GM18868 (cell line): ENCODE data around the gene PPP1R14B.

Source experiments
- ATAC-seq: cut with Tn5 transposase; IDR thresholded peaks from one replicate; pipeline ENCODE4 v1.9.1; 2021; ENCODE audit warnings: mild to moderate bottlenecking, moderate library complexity; ENCODE audit not compliant: unreplicated experiment

Gene PPP1R14B

DNA sequence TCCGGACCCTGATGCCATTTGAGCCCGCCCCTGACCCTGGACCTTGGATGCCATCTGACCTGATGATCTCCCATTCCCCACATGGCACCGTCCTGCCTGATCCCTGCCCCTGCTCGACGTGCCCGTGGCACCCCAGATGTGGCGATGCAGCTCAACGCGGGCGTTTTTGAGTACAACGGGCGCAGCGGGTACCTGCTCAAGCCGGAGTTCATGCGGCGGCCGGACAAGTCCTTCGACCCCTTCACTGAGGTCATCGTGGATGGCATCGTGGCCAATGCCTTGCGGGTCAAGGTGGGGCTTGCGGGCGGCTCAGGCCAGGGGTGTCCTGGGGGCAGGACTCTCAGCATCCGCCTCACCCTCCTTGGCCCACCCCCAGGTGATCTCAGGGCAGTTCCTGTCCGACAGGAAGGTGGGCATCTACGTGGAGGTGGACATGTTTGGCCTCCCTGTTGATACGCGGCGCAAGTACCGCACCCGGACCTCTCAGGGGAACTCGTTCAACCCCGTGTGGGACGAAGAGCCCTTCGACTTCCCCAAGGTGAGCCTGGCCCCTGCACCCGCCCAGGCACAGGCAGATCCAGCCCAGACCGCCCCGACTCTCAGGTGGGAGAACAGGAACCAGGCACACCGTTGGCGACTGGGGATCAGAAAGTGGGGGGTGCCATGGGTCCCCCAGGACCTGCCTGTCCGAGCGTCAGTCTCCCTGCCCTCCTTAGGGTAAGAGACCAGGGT, 15.7 kb upstream of the PPP1R14B start:
- ATAC-seq: no peak

- ATAC-seq: no peak
These were observed 14.9 kb upstream of the PPP1R14B start for GRCh38 chr11:64261556-64262080.

DNA sequence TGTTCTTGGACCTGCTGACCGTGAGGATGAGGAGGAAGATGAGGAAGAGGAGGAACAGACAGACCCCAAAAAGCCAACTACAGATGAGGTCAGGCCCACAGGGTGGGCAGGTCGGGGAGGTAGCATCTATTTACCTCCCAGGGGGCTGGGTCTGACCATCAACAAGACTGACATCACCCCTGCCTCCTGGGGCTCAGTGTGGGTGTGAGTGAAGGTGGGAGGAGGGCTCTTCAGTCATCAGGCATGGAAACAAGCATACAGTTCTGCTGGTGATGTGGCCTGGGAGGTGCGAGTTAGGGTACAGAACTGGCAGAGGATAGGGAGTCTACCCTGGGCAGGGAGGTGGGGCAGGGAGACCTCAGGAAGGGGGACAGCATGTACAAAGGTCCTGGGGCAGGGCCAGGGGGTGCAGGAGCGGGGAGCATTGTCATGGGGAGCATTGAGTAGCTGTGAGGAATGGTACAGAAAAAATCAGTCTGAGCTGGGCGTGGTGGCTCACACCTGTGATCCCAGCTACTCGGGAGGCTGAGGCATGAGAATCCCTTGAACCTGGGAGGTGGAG, 13.5 kb upstream of the PPP1R14B start:
- ATAC-seq: no peak

DNA sequence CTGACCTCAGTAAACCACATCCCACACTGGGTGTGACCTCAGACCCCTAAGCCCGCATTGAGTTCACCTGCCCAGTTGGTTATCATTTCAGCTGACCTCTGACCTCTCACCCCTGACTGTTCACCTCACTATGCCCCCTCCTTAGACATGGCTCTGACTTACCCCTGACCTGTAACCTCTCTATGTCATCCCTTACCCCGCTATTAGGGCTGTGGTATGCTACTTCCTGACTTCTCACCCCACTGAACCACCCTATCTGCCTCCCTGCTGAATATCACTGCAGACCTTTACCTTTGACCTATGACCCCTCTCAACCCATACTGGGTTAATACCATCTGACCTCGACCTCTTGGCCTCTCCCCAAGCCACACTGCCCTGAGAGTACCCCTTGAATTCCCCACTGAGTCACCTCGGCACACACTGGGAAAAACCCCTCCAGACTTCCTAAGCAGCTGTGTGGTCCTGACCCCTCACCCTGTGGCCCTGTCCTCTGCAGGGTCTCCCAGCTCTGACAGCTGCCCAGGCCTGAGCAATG, 12.9 kb upstream of the PPP1R14B start:
- no peak for ATAC-seq

DNA sequence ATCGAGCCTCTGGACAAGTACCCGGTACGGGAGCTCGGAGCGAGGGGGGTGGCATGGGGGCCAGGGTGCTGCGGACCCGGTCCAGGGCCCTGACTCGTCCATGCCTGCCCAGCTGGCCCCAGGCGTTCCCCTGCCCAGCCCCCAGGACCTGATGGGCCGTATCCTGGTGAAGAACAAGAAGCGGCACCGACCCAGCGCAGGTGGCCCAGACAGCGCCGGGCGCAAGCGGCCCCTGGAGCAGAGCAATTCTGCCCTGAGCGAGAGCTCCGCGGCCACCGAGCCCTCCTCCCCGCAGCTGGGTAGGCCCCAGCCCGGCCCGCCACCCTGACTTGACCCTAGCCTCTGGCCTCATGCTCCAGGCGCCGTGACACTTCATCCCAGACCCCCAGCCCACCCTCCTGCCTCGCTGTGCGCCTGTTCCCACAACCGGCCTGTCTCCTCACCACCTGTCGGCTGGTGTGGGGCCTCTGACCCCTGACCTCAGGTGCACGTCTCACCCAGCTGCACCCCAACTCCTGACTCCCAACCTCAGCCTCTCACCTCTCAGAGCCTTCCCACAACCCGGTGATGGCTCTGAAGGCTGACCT, 12.3 kb upstream of the PPP1R14B start:
- no peak for ATAC-seq

DNA sequence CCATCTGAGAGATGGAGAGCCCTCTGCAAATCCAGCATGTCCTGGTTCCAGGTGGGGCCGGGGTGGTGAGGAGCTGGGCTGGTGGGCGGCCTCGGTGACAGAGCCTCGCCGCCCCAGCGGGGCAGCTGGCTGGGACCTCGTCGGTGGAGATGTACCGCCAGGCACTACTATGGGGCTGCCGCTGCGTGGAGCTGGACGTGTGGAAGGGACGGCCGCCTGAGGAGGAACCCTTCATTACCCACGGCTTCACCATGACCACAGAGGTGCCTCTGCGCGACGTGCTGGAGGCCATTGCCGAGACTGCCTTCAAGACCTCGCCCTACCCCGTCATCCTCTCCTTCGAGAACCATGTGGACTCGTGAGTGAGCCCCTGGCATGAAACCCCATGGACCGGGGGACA, 11.6 kb upstream of the PPP1R14B start:
- ATAC-seq: no peak

GRCh38 chr11:64256300-64256699, 9.6 kb upstream of the PPP1R14B start:
- no peak for ATAC-seq

GRCh38 chr11:64255135-64256128, 8.7 kb upstream of the PPP1R14B start:
- ATAC-seq: no peak

- no peak for ATAC-seq
These were observed 7.6 kb upstream of the PPP1R14B start for GRCh38 chr11:64254326-64254725.

GRCh38 chr11:64253481-64253880, 6.7 kb upstream of the PPP1R14B start:
- no peak for ATAC-seq

DNA sequence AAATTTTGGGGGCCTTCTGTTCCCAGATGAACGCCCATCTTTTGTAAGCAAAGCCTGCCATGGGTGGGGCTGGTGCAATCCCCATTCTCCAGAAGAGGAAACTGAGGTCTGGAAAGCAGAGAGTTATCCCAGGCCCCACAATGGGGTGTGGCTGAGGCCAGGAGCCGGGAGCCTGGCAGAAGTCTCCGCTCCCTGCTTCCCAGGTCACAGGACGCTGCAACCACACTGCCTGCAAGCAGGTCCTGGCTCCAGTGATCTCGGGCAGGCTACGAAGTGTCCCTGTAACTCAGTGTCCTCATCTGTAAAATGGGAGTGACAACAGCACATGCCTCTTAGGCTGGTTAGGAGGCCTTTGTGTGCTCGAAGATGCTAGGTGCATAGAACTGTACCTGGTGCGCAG, 6.3 kb upstream of the PPP1R14B start:
- no peak for ATAC-seq

GRCh38 chr11:64252003-64252872, 5.5 kb upstream of the PPP1R14B start:
- no peak for ATAC-seq

GRCh38 chr11:64251753-64252002, 4.9 kb upstream of the PPP1R14B start:
- ATAC-seq: no peak

- peak; percentile 52 for ATAC-seq
These were observed 4.4 kb upstream of the PPP1R14B start, which contains the start of gene PLCB3 for GRCh38 chr11:64251016-64251752. Gene PLCB3, plus strand, starts transcription at chr11:64251530. Its CDS starts 120 bp downstream, at chr11:64251650.

- no peak for ATAC-seq
These were observed 3.8 kb upstream of the PPP1R14B start for GRCh38 chr11:64250415-64251015.

DNA sequence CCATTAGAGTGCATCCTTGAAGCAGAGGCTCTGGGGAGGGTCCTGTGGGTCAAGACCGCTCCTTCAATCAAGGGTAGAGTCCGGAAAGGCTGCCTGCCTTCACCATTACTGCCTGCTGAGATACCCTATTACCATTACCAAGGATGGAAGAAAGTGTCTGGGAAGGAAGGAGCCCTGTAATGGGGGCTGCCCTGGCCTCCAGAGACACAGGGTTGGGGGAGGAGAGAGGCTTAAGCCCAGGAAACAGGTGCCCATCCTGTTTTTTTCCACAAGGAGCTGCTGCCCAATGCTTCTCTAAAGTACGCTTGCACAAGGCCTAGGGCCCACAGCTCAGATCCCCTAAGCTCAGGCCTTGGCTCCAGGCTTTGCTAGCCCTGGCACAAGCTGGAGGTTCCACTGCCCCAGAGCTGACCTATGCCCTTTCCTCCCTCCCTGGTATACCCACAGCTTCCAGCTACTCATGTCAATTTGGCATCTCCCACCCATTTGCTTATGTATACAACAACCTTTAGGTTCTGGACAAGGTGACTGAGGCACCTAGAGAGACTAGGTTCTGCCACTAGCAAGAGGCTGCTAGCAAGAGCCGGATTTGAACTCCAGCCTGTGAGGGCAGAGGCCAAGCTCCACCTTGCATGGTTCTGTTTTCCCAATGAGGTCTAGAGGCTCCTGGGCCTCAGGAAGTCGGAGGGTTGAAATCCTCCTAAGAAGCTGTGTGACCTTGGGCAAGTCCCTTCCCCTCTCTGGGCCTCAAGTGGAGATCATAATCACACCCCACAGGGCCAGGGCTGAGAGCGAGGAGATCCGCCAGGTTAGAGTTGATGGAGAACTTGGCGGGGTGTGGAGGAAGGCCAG, 3.0 kb upstream of the PPP1R14B start:
- ATAC-seq: no peak

- no peak for ATAC-seq
These were observed 2.3 kb upstream of the PPP1R14B start for GRCh38 chr11:64249038-64249437.

DNA sequence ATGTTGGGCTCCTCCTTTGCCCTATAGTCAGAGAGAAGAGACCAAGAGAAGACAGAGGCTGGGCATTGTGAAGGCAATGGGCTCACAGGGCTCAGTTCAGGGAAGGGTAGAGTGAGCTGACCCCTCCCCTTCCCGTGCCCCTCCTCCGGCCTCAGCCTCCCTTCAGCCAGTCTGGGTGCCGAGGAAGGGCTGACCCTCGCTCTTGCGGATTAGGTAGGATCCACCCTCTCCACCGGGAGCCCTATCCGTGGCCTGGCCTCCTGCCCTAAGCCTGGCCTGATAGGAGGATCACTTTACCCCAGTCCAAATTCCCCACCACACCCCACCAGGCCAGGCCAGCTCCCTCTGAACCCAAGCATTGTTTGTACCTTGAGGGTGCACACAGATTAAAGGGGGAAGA, 1.8 kb upstream of the PPP1R14B start:
- no peak for ATAC-seq
